ENCODE results near the gene TBCD.

Gene TBCD

GRCh38 chr17:82917699-82918345 is 166.0 kb downstream of the TBCD start:
- TF ChIP-seq ZFX (IDR thresholded peaks at IDR 0.05) = no peak
- TF ChIP-seq, protein P1, sequence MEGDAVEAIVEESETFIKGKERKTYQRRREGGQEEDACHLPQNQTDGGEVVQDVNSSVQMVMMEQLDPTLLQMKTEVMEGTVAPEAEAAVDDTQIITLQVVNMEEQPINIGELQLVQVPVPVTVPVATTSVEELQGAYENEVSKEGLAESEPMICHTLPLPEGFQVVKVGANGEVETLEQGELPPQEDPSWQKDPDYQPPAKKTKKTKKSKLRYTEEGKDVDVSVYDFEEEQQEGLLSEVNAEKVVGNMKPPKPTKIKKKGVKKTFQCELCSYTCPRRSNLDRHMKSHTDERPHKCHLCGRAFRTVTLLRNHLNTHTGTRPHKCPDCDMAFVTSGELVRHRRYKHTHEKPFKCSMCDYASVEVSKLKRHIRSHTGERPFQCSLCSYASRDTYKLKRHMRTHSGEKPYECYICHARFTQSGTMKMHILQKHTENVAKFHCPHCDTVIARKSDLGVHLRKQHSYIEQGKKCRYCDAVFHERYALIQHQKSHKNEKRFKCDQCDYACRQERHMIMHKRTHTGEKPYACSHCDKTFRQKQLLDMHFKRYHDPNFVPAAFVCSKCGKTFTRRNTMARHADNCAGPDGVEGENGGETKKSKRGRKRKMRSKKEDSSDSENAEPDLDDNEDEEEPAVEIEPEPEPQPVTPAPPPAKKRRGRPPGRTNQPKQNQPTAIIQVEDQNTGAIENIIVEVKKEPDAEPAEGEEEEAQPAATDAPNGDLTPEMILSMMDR (conservative IDR thresholded peaks at IDR 0.05) = no peak; the same call in 1 of the 2 replicates
- no peak overlapping the region for H3K27ac ChIP-seq

DNA sequence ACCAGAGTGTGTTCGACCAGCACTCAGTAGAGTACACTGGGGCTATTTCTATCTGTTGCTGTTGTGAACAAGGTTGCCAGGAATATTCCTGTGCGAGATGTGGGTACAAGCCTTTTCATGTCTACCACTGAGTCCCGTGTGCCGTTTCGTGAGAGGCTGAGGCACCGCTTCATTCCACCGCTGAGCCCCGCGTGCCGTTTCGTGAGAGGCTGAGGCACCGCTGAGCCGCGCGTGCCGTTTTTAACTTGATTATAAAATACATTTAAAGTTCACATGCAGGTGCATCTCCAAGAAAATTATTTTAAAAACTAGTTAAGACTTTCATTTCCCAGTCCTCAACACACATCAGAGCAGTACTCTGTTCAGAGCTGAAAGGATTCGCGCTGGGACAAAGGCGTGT is 166.6 kb downstream of the TBCD start:
- no peak overlapping the region for H3K27ac ChIP-seq

GRCh38 chr17:82920150-82920549 is 168.3 kb downstream of the TBCD start:
- TF ChIP-seq, protein P1 (conservative IDR thresholded peaks at IDR 0.05) = no peak
- TF ChIP-seq ZFX (IDR thresholded peaks at IDR 0.05) = no peak
- no peak overlapping the region for H3K27ac ChIP-seq

More for the DNA sequence above, 166.6 kb downstream of the TBCD start:
- no peak for TF ChIP-seq ZFX (IDR thresholded peaks at IDR 0.05)
- TF ChIP-seq, protein P1 (conservative IDR thresholded peaks at IDR 0.05) = no peak

DNA sequence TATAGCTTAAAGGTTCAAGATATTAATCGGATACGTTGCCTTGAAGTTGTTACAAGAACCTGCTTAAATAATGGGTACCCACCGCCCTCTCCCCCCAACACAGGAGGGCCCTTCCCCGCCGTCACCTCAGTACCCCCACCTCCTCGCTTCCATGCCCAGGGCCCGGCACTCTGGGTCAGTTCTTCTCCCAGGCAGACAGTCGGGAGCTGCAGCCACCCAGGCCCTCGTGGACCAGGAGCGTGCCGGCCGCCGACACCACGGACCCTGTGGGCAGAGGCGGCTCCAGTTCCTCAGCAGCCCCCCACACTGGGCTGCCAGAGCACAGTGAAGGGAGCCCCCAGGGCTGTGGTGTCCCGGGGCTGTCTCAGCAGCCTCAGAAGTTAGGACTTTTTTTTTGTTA is 168.8 kb downstream of the TBCD start:
- no peak overlapping the region for H3K27ac ChIP-seq

DNA sequence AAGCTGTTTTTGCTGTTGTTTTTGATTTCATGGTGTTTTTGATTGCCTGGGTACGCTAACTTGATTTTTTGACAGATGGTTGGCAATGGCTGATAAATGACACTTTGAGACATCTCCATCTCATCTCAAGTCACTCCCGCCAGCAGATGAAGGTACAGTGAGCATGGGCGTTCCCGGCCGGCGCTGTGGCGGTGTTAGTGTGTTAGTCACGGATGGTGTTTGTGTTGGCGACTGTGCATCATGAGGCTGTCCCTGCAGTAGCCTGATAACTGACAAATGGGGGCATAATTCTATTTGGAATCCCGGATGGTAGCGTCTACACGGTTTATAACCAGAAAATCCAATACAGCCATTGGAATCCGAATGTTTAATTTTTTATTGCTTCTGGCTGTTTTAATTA is 169.6 kb downstream of the TBCD start:
- H3K27ac ChIP-seq = no peak overlapping the region
- TF ChIP-seq, protein P1 (conservative IDR thresholded peaks at IDR 0.05) = no peak
- no peak for TF ChIP-seq ZFX (IDR thresholded peaks at IDR 0.05)

More for the DNA sequence above, 168.8 kb downstream of the TBCD start:
- TF ChIP-seq, protein P1 (conservative IDR thresholded peaks at IDR 0.05) = no peak
- no peak for TF ChIP-seq ZFX (IDR thresholded peaks at IDR 0.05)

- TF ChIP-seq ZFX (IDR thresholded peaks at IDR 0.05) = no peak
- TF ChIP-seq, protein P1 (conservative IDR thresholded peaks at IDR 0.05) = no peak
- H3K27ac ChIP-seq = no peak overlapping the region
These were observed 170.8 kb downstream of the TBCD start for GRCh38 chr17:82922646-82923045.

DNA sequence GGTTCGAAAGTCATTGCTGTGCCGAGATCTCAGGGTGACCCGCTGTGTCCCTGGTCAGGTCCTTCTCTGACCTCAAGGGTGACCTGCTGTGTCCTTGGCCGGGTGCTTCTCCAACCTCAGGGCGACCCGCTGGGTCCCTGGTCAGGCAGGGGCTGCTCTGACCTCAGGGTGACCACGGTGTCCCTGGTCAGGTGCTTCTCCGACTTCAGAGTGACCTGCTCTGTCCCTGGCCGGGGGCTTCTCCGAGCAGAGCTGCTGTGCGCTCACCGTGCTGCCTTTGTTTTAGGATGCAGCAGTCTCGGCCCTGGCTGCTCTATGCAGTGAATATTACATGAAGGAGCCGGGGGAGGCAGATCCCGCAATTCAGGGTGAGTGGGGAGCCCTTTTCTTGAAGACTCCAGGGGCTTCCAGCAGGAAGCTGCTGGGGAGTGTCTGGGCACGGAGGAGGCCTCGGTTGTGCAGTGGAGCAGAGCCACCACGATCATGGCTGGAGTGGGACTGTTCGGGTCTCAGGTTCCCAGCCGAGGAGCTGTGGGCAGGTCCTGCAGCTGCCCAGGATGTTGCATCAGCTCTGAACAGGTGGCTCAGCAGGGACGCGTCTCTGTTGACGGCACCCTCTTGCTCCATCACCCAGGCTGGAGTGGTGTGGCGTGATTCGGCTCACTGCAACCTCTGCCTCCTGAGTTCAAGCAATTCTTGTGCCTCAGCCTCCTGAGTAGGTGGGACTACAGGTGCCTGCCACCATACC is 171.7 kb downstream of the TBCD start:
- no peak for TF ChIP-seq ZFX (IDR thresholded peaks at IDR 0.05)
- TF ChIP-seq, protein P1 (conservative IDR thresholded peaks at IDR 0.05) = no peak
- H3K27ac ChIP-seq = no peak overlapping the region

All from C4-2B (cell line).